Ureter (tissue), 1 donor: Measurements from ENCODE around the gene ALOX5AP. TPM values are rescaled to one million over a fixed set of nuclear protein-coding genes. Genes with fewer than 3 reads are reported as not detected.
A peak's percentile ranks its signal among the peaks of the same experiment; 100 is the strongest.

Experiments
- DNase-seq: peaks from one replicate; pipeline ENCODE4 v3.0.0-alpha.2; 2020; ENCODE audit warnings: low spot score
- total RNA-seq: library from RNA; stranded (reverse); gene quantifications from one replicate; pipeline ENCODE4 v1.2.4, GENCODE V29; 2023
- donor health status: DM: yes; HTN: yes; CAD: no.

ALOX5AP gene
- total RNA-seq, 1 donor from 2014 or later, result 10.7 TPM

DNA sequence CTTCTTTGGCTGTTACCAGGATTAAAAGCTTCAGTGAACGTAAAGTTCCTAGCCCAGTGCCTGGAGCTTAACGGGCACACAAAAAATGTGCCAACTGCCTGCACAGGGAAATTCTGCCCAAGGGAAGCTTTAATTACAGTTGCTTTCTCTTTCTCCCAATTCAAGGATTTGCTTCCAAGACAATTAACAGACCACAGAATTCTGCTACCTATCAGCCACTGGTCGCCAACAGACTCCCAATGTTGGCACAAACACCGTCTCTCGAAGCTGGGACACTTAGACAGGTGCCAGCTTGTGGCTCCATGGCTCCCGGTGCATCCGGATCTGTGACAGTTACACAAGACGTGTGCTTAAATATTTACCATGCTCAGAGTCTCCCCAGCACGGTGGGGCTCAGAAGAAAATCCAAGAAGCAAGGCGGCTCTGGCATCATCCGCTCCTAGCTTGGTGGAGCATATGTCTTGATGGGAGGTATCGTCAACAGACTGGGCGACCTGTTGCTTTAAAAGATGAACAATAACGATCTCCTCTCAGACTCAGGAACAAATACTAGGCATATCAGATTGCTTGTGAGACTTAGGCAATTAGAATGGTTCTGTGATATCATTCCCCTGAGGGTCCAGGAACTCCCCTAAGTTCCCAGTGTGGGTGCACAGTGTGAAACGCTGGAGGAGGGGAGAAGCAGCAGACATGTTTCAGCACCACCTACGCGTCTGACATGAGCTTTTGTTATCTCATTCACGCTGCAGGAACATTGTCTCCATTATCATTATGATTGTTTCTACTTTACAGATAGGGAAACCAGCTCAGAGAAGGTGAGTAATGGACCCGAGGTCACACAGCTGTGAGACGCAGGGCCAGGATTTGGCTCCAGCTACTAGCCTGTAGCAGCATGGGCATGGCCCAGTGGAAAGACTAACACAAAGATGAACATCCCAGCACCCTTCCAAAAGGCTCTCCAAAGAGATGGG is 61.6 kb downstream of the ALOX5AP start:
- no peak for DNase-seq

DNA sequence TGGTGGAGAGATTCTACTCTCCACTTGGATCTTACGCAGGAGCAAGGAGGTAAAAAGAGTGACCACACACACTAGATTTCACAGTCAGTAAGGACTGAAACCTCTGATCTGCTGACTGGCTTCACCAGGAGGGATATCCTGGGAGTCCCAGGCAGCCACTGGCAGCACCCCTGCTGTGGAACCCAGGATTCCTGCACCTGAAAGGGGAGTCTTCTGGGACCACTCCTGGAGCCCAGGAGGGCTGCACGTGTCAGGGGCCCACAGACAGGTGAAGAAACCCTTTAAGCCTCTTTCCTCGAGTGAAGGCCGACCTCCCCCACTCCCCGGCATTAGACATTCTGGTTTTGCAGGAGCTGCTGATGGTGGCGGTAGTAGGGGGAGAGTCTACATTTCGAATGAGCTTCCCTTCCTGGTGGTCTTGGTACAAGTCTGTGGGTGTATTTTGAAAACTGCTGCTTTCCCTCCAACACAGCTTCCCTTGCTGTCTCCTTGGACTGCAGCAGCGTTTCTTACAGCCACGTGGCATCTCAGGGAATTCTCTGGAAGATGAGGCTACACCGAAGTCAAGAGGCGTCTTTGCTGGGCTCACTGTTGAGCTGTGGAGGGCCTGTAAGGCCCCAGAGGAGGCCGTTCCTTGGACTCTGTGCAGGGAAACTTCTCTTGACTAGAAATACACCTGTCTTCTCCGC is 62.6 kb downstream of the ALOX5AP start:
- no peak for DNase-seq

DNA sequence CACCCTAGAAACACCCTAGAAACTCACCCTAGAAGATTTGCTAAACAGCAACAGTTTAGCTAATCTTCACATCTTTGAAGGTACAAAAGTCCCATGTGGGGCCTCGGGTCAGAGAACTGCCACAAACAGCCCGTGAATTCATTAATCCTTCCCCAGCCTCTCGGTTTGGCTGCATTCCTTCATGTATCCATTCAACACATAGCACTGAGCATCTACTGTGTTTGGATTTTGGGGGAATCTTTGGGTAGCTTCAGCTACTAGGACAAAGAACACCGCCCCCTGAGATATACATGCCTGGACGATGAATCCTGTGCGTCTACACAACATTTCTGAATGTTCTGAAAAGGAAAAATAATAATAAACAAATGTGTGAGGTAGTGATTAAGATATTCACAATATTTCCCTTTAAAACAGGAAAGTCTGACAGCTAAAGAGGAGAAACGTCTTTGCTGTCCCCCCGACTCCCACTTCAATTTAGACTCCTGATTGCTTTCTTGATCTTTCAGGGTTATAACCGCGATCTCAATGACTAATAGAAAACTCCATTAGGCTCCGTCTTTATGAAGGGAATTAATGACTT is 63.5 kb downstream of the ALOX5AP start:
- no peak for DNase-seq

DNA sequence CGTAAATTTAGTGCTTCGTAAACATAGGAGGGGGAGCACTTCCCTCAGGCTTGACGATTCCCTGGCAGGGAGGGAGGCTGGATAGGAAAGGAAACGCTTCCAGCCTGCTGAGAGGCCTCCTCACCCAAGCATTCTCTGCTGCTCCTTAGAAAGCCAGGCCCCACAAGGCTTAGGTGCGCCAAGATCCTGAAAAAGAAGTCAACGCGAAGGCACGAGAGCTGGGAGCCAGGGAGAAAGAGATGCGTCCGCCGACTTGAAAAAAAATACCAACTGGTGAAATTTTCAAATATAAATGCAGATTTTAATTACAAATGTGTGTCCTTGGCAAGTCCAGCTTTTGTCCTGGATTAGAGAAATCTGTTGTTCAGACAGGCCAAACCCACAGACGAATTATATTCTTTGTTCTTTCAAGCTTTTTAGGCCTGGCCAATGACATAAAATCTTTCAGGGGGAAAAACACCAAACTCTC is 64.0 kb downstream of the ALOX5AP start:
- DNase-seq, result no peak

DNA sequence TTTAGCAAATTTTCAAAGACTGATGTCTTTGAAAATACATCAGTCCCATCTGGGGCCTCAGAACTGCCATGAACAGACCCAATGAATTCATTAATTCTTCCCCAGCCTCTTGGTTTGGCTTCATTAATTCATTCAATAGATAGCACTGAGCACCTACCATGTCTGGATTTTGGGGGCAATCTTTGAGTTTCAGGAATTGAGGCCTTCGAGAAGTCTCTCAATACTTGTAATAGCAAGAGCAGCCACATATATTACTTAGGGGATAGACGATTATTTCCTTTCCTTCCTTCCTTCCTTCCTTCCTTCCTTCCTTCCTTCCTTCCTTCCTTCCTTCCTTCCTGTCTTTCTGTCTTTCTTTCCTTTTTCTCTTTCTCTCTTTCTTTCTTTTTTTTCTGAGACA is 64.8 kb downstream of the ALOX5AP start:
- no peak for DNase-seq

DNA sequence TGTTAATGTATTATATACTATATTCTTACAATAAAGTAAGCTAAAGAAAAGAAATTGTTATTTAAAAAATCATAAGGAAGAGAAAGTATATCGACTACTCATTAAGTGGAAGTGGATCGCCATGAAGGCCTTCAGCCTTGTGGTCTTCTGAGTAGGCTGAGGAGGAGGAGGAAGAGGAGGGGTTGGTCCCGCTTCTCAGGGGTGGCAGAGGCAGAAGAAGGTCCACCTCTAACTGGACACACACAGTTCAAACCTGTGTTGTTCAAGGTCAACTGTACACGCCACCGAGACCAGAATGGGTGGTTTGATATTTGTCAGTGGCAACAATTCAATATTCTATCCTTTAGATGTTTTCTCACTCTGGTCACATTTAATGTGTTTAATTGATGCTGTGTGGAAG is 67.2 kb downstream of the ALOX5AP start:
- no peak for DNase-seq

DNA sequence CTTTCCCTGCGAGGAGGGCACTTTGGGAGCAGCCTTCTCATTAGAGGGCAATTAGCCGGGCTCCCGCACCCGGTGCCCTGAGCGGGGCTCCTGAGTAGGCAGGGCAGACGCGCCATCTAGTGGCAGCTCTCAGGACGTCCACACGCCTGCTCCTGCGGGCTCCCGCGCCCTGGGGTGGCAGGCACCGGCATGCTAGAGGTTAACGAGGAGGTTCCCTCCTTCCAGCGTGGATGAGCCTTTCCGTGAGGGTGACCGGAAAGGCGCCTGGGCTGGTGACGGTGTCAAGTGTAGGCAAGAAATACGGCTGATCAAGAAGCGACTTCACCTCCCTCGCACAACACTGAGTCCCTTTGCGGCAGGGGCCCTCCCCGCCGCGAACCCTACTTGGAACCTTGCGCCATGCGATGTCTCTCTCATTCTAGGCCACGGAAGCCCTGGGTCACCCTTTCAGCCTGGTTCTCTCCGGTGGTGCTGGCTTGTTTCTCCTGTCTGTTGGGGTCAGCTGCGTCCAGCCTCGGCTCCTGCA is 67.7 kb downstream of the ALOX5AP start:
- DNase-seq, result peak; percentile 92

DNA sequence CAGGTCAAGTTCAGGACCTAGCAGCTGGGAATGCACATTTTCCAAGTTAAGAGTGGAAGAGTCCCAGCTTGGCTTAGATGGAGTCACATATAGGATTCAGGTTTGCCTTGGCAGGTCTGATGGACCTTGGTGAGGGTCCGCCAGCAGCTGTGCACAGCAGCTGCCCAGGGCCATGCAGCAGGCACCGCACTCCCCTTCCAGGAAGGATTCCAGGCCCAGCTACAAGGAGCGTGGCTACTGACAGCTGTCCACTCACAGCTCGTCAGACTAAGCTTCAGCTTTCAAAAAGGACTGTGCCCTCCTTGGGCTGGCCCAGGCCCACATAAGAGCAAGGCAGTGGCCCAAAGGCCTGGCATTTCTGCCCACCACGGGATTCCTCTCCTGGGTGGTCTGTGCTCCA is 68.4 kb downstream of the ALOX5AP start:
- no peak for DNase-seq

DNA sequence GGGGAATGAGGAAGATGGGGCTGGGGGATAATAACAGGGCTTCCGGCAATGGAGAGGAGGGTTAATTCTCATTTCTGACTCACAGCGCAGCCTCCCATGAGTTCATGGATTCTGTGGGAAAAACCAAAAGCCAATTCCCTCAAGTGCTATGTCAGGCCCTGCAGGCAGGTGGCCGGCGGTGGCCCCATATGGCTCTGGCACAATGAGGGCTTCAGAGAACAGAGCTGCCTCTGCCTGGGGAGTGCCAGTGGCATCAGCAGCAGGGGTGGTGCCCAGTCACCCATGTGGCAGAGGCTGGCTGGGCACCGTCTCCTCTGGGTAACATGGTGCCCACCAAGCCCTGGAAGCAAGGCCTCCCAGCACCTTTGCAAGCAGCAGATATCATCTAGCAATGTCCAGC is 69.1 kb downstream of the ALOX5AP start:
- no peak for DNase-seq

DNA sequence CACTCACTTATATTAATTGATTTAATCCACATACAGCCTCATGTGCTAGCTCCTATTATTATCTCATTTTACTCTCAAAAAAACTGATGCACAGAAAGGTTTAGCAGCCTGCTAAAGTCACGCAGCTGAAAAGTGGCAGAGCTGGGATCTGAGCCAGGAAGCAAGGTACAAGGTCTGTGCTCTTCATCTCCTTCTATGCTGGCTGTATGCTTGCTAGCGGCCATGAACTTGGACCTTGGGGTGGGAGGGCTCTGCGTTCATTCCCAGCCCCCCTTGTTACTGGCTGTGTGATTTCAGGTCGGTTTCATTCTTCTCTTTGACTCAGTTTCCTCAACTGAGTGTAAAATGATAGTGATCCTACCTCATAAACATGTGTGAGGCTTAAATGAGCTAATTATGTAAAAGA is 69.8 kb downstream of the ALOX5AP start:
- DNase-seq, result no peak

DNA sequence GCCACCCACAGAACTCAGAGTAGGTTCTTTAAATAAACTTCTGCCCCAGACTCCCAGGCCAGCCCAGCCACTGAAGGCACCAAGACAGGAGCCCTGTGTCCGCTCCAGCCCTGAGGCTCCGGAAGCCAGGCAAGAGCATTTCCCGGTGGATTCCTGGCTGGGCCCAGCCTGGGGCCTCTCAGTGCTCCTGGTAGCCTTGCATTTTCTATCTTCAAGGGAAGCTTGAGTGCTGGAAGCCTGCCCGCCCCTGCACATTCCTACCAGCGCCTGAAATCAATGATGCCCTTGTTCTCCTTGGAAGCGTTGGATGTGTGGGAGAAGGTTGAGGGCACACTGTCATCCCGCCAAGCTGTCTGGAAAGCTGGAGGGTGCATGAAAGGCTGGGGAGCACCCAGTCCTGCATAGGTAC is 70.3 kb downstream of the ALOX5AP start:
- DNase-seq, result no peak

DNA sequence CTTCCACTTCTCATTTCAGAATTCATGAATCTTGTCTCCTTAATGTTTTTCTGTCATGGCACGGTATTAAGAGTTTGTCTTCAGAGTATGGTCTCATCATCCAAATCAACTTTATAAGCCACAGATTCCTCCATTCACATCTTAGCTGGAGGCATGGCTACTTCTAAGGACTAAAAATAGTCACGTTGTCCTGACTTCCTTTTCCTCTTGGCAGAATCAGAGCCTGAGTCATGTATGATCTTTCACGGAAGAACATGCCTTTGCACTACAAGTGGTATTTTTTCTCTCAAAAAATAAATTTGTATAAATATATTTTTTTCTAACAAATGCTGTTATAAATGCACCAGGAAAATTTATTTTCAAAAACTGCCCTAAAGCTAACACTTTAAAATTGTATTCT is 71.4 kb downstream of the ALOX5AP start:
- DNase-seq, result no peak

DNA sequence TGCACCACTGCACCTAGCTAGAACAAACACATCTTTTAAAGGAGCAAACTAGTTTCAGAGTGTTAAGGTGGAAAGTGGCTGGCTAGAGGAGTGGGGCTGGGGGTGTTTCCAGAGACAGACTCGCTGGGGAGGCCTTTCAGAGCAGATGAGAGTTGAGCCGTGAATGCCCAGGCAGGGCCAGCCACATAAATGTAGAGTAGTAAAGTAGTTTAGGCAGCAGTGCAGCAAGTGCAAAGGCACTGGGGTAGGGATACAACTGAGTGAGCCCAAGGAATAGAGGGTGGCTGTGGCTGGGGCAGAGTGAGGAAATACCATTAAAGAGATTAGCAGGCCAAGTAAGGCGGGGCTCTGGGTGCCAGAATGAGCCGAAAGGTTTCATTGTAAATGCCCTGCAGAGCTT is 72.0 kb downstream of the ALOX5AP start:
- DNase-seq, result no peak

DNA sequence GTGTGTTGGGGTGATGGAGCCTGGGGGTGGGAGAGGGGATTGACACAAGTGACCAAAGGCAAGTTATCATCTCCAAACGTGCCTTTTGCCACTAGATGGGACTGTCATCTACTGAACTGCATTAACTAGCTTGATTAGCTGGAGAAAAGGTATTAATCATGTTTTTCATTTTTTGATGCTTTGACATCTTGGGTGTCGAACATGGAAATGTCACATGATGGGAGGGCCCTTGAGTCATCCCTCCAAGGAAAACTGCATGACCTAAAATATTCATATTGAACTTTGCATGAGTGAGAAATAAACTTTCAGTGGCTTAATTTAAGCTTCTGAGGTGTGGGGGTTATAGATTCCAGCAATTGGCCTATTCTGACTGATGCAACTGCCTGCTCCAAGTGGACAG is 73.3 kb downstream of the ALOX5AP start:
- DNase-seq, result no peak

DNA sequence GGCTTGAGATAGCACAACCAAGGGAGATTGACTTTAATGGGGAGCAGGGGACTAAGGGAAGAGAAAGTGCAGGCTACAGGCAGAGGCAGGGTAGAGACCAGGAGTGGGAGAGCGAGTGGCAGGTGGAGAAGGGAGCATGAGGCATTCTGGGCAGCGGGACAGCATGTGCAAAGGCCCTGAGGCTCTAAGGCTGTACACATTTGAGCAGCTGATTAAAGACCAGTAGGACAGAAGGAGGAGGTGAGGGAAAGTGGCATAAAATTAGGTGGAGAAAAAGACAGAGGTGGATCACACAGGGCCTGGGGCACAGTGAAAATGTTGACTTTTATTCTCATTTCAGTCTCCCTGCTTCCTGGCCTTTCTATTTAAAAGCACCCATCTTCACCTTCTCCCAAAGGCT is 74.4 kb downstream of the ALOX5AP start:
- no peak for DNase-seq

DNA sequence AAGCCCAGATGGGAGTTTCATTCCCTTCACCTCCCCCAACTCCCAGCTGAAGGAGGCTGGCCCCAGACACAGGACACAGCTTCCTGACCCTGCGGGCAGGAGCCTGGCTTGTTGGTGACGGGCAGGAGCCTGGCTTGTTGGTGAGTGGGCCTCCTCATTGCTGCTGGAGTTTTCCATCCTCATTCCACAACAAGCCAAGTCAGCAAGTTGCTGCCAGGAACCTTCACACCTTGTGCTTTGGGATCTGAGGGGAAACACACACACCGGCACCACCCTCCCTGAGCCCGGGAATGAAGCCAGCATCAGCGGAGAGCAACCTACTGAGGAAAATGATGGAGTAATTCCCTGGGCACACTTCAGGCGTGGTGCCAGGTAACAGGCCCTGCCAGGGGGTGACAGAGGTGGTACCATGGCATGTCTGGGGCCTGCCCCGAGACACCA is 74.9 kb downstream of the ALOX5AP start:
- no peak for DNase-seq

DNA sequence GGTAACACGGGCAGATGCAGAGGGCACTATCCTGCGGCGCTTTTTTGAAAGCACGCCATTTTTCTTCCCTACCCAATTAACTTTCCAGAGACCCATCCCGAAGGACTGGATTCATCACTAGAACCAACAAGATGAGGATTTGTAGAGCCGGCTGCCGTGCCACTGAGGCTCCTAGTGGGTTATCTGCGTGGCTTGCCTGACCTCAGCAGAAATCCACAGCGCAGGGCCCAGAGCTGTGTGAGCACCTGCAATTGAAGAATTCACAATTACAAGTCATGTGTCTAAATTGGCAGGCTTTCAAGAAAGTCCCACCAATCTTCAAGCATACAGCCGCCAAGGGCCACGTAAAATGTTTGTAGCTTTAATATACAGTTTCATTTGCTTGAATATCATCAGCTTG is 75.5 kb downstream of the ALOX5AP start:
- no peak for DNase-seq

Other genes with a start within 250 kb of the ALOX5AP start
- 24.4 TPM for gene USPL1, start 117.6 kb upstream of the ALOX5AP start, total RNA-seq
- 6.6 TPM for gene MEDAG, start 170.7 kb downstream of the ALOX5AP start, total RNA-seq
- gene TEX26, start 197.1 kb downstream of the ALOX5AP start, total RNA-seq, result not detected